ENCODE measurements around the gene PAPPA. TPM values are rescaled to one million over a fixed set of nuclear protein-coding genes. Genes with fewer than 3 reads are reported as not detected.

The PAPPA gene
- total RNA-seq, 1 donor from 2014 or later, result 0.69 TPM

- Histone ChIP-seq H3K4me3 (no peak overlapping the region), H3K27ac (replicated peaks) (no peak overlapping the region), H3K9me3 (replicated peaks) (no peaks in the 10 kb centered on the region), H3K4me1 (no peaks in the 10 kb centered on the region), H3K36me3 (no peaks in the 10 kb centered on the region), H3K27me3 (ENCODE audit: low read depth) (no peaks in the 10 kb centered on the region)
- no peak for DNase-seq
- no peak for TF ChIP-seq CTCF (IDR thresholded peaks at IDR 0.05; ENCODE audit: borderline replicate concordance)
- intact Hi-C loops (cut with micrococcal nuclease), result no loop called here
These were observed 294.3 kb downstream of the PAPPA start for GRCh38 chr9:116447934-116448333.

GRCh38 chr9:116448431-116448830 lies 294.8 kb downstream of the PAPPA start:
- Histone ChIP-seq H3K9me3 (replicated peaks) (no peaks in the 10 kb centered on the region), H3K36me3 (no peaks in the 10 kb centered on the region), H3K27ac (replicated peaks) (no peak overlapping the region), H3K4me1 (no peaks in the 10 kb centered on the region), H3K27me3 (ENCODE audit: low read depth) (no peaks in the 10 kb centered on the region), H3K4me3 (no peak overlapping the region)
- intact Hi-C loops (cut with micrococcal nuclease), result no loop called here
- DNase-seq, result no peak
- no peak for TF ChIP-seq CTCF (IDR thresholded peaks at IDR 0.05; ENCODE audit: borderline replicate concordance)

GRCh38 chr9:116449949-116450348 lies 296.4 kb downstream of the PAPPA start:
- Histone ChIP-seq H3K27me3 (ENCODE audit: low read depth) (no peaks in the 10 kb centered on the region), H3K9me3 (replicated peaks) (no peaks in the 10 kb centered on the region), H3K36me3 (no peaks in the 10 kb centered on the region), H3K27ac (replicated peaks) (no peak overlapping the region), H3K4me1 (no peaks in the 10 kb centered on the region), H3K4me3 (no peak overlapping the region)
- TF ChIP-seq CTCF (IDR thresholded peaks at IDR 0.05; ENCODE audit: borderline replicate concordance), result no peak
- intact Hi-C loops (cut with micrococcal nuclease), result no loop called here
- no peak for DNase-seq

- Histone ChIP-seq H3K9me3 (replicated peaks) (no peaks in the 10 kb centered on the region), H3K36me3 (no peaks in the 10 kb centered on the region), H3K4me3 (no peak overlapping the region), H3K4me1 (no peaks in the 10 kb centered on the region), H3K27me3 (ENCODE audit: low read depth) (no peaks in the 10 kb centered on the region), H3K27ac (replicated peaks) (no peak overlapping the region)
- intact Hi-C loops (cut with micrococcal nuclease), result no loop called here
- DNase-seq, result no peak
- no peak for TF ChIP-seq CTCF (IDR thresholded peaks at IDR 0.05; ENCODE audit: borderline replicate concordance)
These were observed 297.0 kb downstream of the PAPPA start for GRCh38 chr9:116450378-116451139.

- DNase-seq, result no peak
- H3K9me3 ChIP-seq (replicated peaks), result peaks cover 6% of the 10 kb centered on the region
- no peak for TF ChIP-seq CTCF (IDR thresholded peaks at IDR 0.05; ENCODE audit: borderline replicate concordance)
- intact Hi-C loops (cut with micrococcal nuclease), result no loop called here
- H3K4me1 ChIP-seq, result no peaks in the 10 kb centered on the region
- H3K27me3 ChIP-seq (ENCODE audit: low read depth), result no peaks in the 10 kb centered on the region
- H3K27ac ChIP-seq (replicated peaks), result no peak overlapping the region
- no peaks in the 10 kb centered on the region for H3K36me3 ChIP-seq
- H3K4me3 ChIP-seq, result no peak overlapping the region
These were observed 298.0 kb downstream of the PAPPA start for GRCh38 chr9:116451500-116452115.

Measured in left ventricle myocardium inferior (tissue), 1 donor.